Panc1 (cell line): ENCODE data around the gene PAAF1. TPM values are rescaled to one million over a fixed set of nuclear protein-coding genes. Genes with fewer than 3 reads are reported as not detected.

Source experiments
- ATAC-seq: fragments of 200-7000 bp; cut with Tn5 transposase; 2 replicates; pipeline ENCODE4 v1.9.1; 2020; ENCODE audit warnings: mild to moderate bottlenecking, moderate library complexity
- BruUV-seq: library from RNA; stranded (reverse); fragments of 400-500 nt; replicated peaks from 2 replicates; lab custom pipeline; 2021; lab: Mats Ljungman, UMichigan
- CTCF ChIA-PET: fragments of 300-600 bp; sonication (Branson Sonifier 250); formaldehyde crosslinking; loops from one replicate; lab custom pipeline; 2022; ENCODE audit warnings: antibody characterized with exemption; lab: Charles Lee
- POLR2A ChIA-PET: fragments of 300-600 bp; sonication (Branson Sonifier 250); formaldehyde crosslinking; loops from one replicate; lab custom pipeline; 2022; ENCODE audit warnings: antibody characterized with exemption; lab: Charles Lee
- DNase-seq: peaks from one replicate; pipeline ENCODE4 v3.0.0-alpha.2; 2010; ENCODE audit warnings: low read depth, low spot score
- H3K27ac ChIP-seq: 2 replicates; pipeline ENCODE4 v1.5.1; 2011; ENCODE audit warnings: mild to moderate bottlenecking, low read length, inconsistent platforms
- H3K27me3 ChIP-seq: fragments of 200-500 bp; sonication (Bioruptor generic); 2 replicates; pipeline ENCODE4 v1.6.0; 2014; ENCODE audit warnings: low read length, inconsistent platforms; ENCODE audit not compliant: control insufficient read depth, insufficient read depth
- H3K36me3 ChIP-seq: fragments of 200-500 bp; sonication (Bioruptor generic); 2 replicates; pipeline ENCODE4 v1.5.1; 2014; ENCODE audit warnings: inconsistent platforms, mild to moderate bottlenecking, low read length, moderate library complexity; ENCODE audit not compliant: control insufficient read depth, insufficient read depth
- H3K4me1 ChIP-seq: 2 replicates; pipeline ENCODE4 v1.5.1; 2011; ENCODE audit warnings: inconsistent platforms, mild to moderate bottlenecking, low read length, moderate library complexity; ENCODE audit not compliant: control insufficient read depth, insufficient read depth
- H3K4me3 ChIP-seq, 2 experiments: 2 replicates each; pipeline ENCODE4 v1.5.1; 2011 to 2012; ENCODE audit warnings: low read depth in 2 of 2, low read length in 2 of 2, mild to moderate bottlenecking in 2 of 2, inconsistent platforms in 1 of 2, moderate library complexity in 1 of 2
- H3K9me3 ChIP-seq: fragments of 200-500 bp; sonication (Bioruptor generic); 2 replicates; pipeline ENCODE4 v1.5.1; 2014; ENCODE audit warnings: low read depth, mild to moderate bottlenecking, inconsistent platforms, low read length, moderate library complexity; ENCODE audit not compliant: control insufficient read depth, insufficient read depth
- POLR2AphosphoS5 ChIP-seq: IDR thresholded peaks from 2 replicates; pipeline ENCODE4 v1.6.1; 2012; ENCODE audit warnings: mild to moderate bottlenecking, low read depth, low read length, moderate library complexity
- SIN3A ChIP-seq: IDR thresholded peaks from 2 replicates; pipeline ENCODE4 v1.6.1; 2012; ENCODE audit warnings: low read depth, mild to moderate bottlenecking, low read length, moderate library complexity, borderline replicate concordance; ENCODE audit not compliant: insufficient read depth
- TCF7L2 ChIP-seq: IDR thresholded peaks from 2 replicates; pipeline ENCODE4 v1.6.1; 2011; ENCODE audit warnings: mild to moderate bottlenecking, low read depth, low read length, inconsistent platforms
- in situ Hi-C: cut with HindIII; loops from 2 replicates; pipeline ENCODE4 v1.10.0; 2016; ENCODE audit warnings: low sequenced_read_pairs, low pct_unique_long_range_greater_than_20kb
- intact Hi-C: fragments of 100-400 bp; cut with micrococcal nuclease; formaldehyde crosslinking; loops from one replicate; pipeline ENCODE4 v1.10.0; 2022; ENCODE audit not compliant: unreplicated experiment
- total RNA-seq: library from RNA; stranded (reverse); gene quantifications from one replicate; pipeline ENCODE4 v1.2.1, GENCODE V29; 2021; ENCODE audit not compliant: unreplicated experiment
- TF ChIP-seq, protein P1 (sequence below), 2 experiments: IDR thresholded peaks; 2 replicates each; pipeline ENCODE4 v1.6.1; 2011 to 2012; ENCODE audit warnings: low read depth in 2 of 2, control low read depth in 1 of 2, low read length in 1 of 2, mild to moderate bottlenecking in 1 of 2, moderate library complexity in 1 of 2; ENCODE audit not compliant: insufficient read depth in 1 of 2
- TF ChIP-seq, protein P2 (sequence below): fragments of 450-650 bp; IDR thresholded peaks from 2 replicates; pipeline ENCODE4 v1.5.1; 2017; ENCODE audit warnings: mild to moderate bottlenecking

Gene PAAF1
- total RNA-seq, 1 experiment from 2014 or later, result 22.1 TPM

DNA sequence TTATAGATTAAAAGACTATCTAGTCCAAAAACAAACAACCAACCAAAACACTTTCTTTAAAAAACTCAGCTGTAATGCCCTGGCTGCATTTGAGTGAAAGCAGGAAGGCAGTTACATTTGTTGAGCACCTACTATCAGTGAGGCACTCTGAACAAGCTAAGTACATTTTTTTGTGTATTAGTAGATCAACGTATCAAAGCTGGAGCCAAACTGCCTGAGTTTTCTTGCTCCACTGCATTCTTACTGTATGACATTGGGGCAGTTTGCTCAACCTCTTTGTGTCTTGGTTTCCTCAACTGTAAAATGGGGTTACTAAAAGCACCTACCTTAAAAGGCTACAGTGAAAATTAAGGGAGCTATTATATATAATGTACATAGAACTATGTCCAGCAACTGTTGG is 22.1 kb upstream of the PAAF1 start:
- Histone ChIP-seq H3K4me3 (no peak overlapping the region), H3K27ac (no peak overlapping the region), H3K27me3 (no peaks in the 10 kb centered on the region), H3K4me1 (no peaks in the 10 kb centered on the region), H3K9me3 (no peaks in the 10 kb centered on the region), H3K36me3 (no peaks in the 10 kb centered on the region)
- BruUV-seq, result no TSS peak
- ATAC-seq, result no peak
- DNase-seq, result no peak
- TF ChIP-seq POLR2AphosphoS5 (no peak), TCF7L2 (no peak), SIN3A (no peak)
- TF ChIP-seq, protein P1, sequence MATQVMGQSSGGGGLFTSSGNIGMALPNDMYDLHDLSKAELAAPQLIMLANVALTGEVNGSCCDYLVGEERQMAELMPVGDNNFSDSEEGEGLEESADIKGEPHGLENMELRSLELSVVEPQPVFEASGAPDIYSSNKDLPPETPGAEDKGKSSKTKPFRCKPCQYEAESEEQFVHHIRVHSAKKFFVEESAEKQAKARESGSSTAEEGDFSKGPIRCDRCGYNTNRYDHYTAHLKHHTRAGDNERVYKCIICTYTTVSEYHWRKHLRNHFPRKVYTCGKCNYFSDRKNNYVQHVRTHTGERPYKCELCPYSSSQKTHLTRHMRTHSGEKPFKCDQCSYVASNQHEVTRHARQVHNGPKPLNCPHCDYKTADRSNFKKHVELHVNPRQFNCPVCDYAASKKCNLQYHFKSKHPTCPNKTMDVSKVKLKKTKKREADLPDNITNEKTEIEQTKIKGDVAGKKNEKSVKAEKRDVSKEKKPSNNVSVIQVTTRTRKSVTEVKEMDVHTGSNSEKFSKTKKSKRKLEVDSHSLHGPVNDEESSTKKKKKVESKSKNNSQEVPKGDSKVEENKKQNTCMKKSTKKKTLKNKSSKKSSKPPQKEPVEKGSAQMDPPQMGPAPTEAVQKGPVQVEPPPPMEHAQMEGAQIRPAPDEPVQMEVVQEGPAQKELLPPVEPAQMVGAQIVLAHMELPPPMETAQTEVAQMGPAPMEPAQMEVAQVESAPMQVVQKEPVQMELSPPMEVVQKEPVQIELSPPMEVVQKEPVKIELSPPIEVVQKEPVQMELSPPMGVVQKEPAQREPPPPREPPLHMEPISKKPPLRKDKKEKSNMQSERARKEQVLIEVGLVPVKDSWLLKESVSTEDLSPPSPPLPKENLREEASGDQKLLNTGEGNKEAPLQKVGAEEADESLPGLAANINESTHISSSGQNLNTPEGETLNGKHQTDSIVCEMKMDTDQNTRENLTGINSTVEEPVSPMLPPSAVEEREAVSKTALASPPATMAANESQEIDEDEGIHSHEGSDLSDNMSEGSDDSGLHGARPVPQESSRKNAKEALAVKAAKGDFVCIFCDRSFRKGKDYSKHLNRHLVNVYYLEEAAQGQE (IDR thresholded peaks at IDR 0.05; ENCODE audit: insufficient read depth in 1 of 2, low read depth in 2 of 2, low read length in 1 of 2), result no peak
- TF ChIP-seq, protein P2, sequence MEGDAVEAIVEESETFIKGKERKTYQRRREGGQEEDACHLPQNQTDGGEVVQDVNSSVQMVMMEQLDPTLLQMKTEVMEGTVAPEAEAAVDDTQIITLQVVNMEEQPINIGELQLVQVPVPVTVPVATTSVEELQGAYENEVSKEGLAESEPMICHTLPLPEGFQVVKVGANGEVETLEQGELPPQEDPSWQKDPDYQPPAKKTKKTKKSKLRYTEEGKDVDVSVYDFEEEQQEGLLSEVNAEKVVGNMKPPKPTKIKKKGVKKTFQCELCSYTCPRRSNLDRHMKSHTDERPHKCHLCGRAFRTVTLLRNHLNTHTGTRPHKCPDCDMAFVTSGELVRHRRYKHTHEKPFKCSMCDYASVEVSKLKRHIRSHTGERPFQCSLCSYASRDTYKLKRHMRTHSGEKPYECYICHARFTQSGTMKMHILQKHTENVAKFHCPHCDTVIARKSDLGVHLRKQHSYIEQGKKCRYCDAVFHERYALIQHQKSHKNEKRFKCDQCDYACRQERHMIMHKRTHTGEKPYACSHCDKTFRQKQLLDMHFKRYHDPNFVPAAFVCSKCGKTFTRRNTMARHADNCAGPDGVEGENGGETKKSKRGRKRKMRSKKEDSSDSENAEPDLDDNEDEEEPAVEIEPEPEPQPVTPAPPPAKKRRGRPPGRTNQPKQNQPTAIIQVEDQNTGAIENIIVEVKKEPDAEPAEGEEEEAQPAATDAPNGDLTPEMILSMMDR, result no peak
- ChIA-PET POLR2A (interaction anchor here (0.6 kb wide), 1 partner anchor 11 kb away, joined by 3 read pairs; no protein-coding TSS in a partner anchor), CTCF (no interaction called here)
- in situ Hi-C loops, result no loop called here
- intact Hi-C loops, result no loop called here

DNA sequence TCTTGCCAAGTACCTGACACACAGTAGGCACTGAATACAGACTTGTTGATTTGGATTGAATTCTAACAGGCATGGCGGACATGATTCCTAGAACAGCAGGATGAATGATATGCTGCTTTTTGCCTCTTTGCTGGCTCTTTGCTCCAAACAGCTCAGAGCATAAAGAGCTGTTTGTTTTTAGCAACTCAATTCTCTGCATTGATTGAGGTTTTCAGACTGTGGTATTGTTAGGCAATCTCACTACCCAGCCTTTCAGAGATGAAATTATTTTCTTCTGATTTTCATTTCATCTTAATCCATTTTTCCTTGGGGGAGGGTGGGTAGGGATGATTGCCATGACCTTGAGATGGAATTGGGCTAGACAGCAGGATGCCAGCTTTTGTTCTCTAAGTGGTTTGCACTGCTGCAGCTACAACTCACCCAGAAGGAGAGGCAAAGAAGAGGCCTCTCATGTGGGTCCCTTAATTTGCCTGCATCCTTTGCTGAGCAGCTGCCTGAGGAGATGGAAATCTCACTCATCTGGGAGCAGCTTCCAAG is 20.7 kb upstream of the PAAF1 start:
- Histone ChIP-seq H3K27ac (no peak overlapping the region), H3K4me1 (no peaks in the 10 kb centered on the region), H3K9me3 (no peaks in the 10 kb centered on the region), H3K4me3 (no peak overlapping the region), H3K27me3 (no peaks in the 10 kb centered on the region), H3K36me3 (no peaks in the 10 kb centered on the region)
- ChIA-PET POLR2A (no interaction called here), CTCF (no interaction called here)
- in situ Hi-C loops, result no loop called here
- intact Hi-C loops, result no loop called here
- no TSS peak for BruUV-seq
- TF ChIP-seq SIN3A (no peak), POLR2AphosphoS5 (no peak), TCF7L2 (no peak)
- TF ChIP-seq, protein P1 (IDR thresholded peaks at IDR 0.05; ENCODE audit: insufficient read depth in 1 of 2, low read depth in 2 of 2, low read length in 1 of 2), result no peak
- TF ChIP-seq, protein P2, result no peak
- ATAC-seq (0 out of 2 replicates have a peak, but pooled peaks have one; percentile 56), DNase-seq (no peak)
